GM23248 (cell line): Measurements from ENCODE around the gene LAMA4.

Experiments used
- EZH2 ChIP-seq: fragments of 200-600 bp; sonication (generic); IDR thresholded peaks from 2 replicates; pipeline ENCODE4 v1.6.1; 2018; ENCODE audit warnings: antibody characterized with exemption, mild to moderate bottlenecking; ENCODE audit not compliant: insufficient read depth, poor library complexity, severe bottlenecking
- EZH2phosphoT487 ChIP-seq: fragments of 200-600 bp; sonication (generic); IDR thresholded peaks from 2 replicates; pipeline ENCODE4 v1.6.1; 2018; ENCODE audit warnings: antibody characterized with exemption, moderate library complexity, mild to moderate bottlenecking, low read depth; ENCODE audit not compliant: insufficient read depth

GRCh38 chr6:112257178-112257855 lies 3.0 kb upstream of the LAMA4 start:
- TF ChIP-seq EZH2 (no peak), EZH2phosphoT487 (no peak)
